ENCODE data around the gene MC1R. TPM values are rescaled to one million over a fixed set of nuclear protein-coding genes. Genes with fewer than 3 reads are reported as not detected.

The MC1R gene
- total and polyA plus RNA-seq, 4 donors, result 0.19 to 3.3 (median 0.30) TPM

DNA sequence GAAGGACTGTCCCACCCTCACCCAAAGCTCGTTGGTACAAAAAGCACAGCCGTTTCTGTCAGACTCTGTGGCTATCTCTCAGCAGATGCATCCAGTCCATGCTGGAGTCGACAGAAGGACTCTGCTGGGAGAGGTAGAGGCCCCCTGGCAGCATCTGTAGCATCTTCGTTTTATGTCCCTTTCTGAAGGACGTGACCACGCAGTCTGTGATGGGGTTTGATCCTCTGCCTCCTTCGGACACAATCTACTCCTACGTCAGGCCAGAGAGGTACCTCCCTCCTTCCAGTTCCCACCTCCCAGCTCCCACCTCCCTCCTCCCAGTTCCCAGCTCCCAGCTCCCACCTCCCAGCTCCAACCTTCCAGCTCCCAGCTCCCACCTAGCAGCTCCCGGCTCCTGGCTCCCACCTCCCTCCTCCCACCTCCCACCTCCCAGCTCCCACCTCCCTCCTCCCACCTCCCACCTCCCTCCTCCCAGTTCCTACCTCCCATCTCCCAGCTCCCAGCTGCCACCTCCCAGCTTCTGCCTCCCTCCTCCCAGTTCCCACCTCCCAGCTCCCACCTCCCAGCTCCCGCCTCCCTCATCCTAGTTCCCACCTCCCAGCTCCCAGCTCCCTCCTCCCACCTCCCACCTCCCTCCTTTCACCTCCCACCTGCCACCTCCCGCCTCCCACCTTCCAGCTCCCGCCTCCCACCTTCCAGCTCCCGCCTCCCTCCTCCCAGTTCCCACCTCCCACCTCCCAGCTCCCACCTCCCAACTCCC lies 11.4 kb upstream of the MC1R start:
- Histone ChIP-seq H3K4me1 (ENCODE audit: control insufficient read depth in 4 of 4, insufficient read depth in 4 of 4, low read length in 3 of 4) (no peaks in the 10 kb centered on the region), H3K4me3 (ENCODE audit: low read depth in 1 of 3, low read length in 3 of 3) (no peak overlapping the region), H3K36me3 (ENCODE audit: control insufficient read depth in 4 of 4, insufficient read depth in 3 of 4, low read depth in 1 of 4, low read length in 3 of 4) (peaks cover 24 to 68% (median 30%) of the 10 kb centered on the region in 4 donors), H3K27ac (ENCODE audit: low read depth in 1 of 2, low read length in 2 of 2) (no peak overlapping the region), H3K27me3 (ENCODE audit: control insufficient read depth in 4 of 4, insufficient read depth in 4 of 4, low read length in 3 of 4) (no peaks in the 10 kb centered on the region), H3K9me3 (ENCODE audit: control insufficient read depth in 4 of 4, low read length in 3 of 4) (no peaks in the 10 kb centered on the region), H3K9ac (ENCODE audit: low read depth in 1 of 2, low read length in 2 of 2) (no peak overlapping the region)
- WGBS, result 96% methylated on average over 13 of the region's 13 CpGs
- no peak for DNase-seq (ENCODE audit: low spot score)
- TF ChIP-seq SP1 (IDR thresholded peaks at IDR 0.05), result no peak
- no peak for TF ChIP-seq RAD21 (IDR thresholded peaks at IDR 0.05)
- no peak for TF ChIP-seq TAF1 (conservative IDR thresholded peaks at IDR 0.05)
- no peak for TF ChIP-seq REST (IDR thresholded peaks at IDR 0.05)
- no peak for TF ChIP-seq HNF4A (conservative IDR thresholded peaks at IDR 0.05)
- no peak for TF ChIP-seq HNF4G (IDR thresholded peaks at IDR 0.05)

DNA sequence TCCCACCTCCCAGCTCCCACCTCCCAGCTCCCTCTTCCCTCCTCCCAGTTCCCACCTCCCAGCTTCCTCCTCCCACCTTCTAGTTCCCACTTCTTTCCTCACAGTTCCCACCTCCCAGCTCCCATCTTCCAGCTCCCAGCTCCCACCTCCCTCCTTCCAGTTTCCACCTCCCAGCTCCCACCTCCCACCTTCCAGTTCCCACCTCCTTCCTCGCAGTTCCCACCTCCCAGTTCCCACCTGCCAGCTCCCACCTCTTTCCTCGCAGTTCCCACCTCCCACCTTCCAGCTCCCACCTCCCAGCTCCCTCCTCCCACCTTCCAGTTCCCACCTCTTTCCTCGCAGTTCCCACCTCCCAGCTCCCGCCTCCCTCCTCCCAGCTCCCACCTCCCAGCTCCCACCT lies 10.4 kb upstream of the MC1R start:
- no peaks in the 10 kb centered on the region for H3K4me1 ChIP-seq (ENCODE audit: control insufficient read depth in 4 of 4, insufficient read depth in 4 of 4, low read length in 3 of 4)
- no peak for TF ChIP-seq MAX (IDR thresholded peaks at IDR 0.05)
- no peak for TF ChIP-seq GABPA (IDR thresholded peaks at IDR 0.05 in 1 of 2, conservative IDR thresholded peaks at IDR 0.05 in 1 of 2)
- TF ChIP-seq RAD21 (IDR thresholded peaks at IDR 0.05), result no peak
- TF ChIP-seq SP1 (IDR thresholded peaks at IDR 0.05), result no peak
- TF ChIP-seq FOXA2 (IDR thresholded peaks at IDR 0.05), result no peak
- TF ChIP-seq HNF4G (IDR thresholded peaks at IDR 0.05), result no peak
- TF ChIP-seq YY1 (IDR thresholded peaks at IDR 0.05), result no peak
- TF ChIP-seq FOXA1 (IDR thresholded peaks at IDR 0.05), result no peak
- TF ChIP-seq, protein P1, sequence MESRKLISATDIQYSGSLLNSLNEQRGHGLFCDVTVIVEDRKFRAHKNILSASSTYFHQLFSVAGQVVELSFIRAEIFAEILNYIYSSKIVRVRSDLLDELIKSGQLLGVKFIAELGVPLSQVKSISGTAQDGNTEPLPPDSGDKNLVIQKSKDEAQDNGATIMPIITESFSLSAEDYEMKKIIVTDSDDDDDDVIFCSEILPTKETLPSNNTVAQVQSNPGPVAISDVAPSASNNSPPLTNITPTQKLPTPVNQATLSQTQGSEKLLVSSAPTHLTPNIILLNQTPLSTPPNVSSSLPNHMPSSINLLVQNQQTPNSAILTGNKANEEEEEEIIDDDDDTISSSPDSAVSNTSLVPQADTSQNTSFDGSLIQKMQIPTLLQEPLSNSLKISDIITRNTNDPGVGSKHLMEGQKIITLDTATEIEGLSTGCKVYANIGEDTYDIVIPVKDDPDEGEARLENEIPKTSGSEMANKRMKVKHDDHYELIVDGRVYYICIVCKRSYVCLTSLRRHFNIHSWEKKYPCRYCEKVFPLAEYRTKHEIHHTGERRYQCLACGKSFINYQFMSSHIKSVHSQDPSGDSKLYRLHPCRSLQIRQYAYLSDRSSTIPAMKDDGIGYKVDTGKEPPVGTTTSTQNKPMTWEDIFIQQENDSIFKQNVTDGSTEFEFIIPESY (IDR thresholded peaks at IDR 0.05), result no peak
- no peak for TF ChIP-seq REST (IDR thresholded peaks at IDR 0.05)
- no peak for TF ChIP-seq NR2F2 (IDR thresholded peaks at IDR 0.05)
- TF ChIP-seq, protein P2, sequence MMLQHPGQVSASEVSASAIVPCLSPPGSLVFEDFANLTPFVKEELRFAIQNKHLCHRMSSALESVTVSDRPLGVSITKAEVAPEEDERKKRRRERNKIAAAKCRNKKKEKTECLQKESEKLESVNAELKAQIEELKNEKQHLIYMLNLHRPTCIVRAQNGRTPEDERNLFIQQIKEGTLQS (IDR thresholded peaks at IDR 0.05), result no peak
- no peak for TF ChIP-seq CTCF (IDR thresholded peaks at IDR 0.05; ENCODE audit: low read depth, low read length, missing input control)
- TF ChIP-seq EGR1 (IDR thresholded peaks at IDR 0.05; ENCODE audit: low read depth in 2 of 2), result no peak
- TF ChIP-seq RXRA (IDR thresholded peaks at IDR 0.05), result no peak
- TF ChIP-seq HNF4A (conservative IDR thresholded peaks at IDR 0.05), result no peak
- no peaks in the 10 kb centered on the region for H3K27me3 ChIP-seq (ENCODE audit: control insufficient read depth in 4 of 4, insufficient read depth in 4 of 4, low read length in 3 of 4)
- H3K36me3 ChIP-seq (ENCODE audit: control insufficient read depth in 4 of 4, insufficient read depth in 3 of 4, low read depth in 1 of 4, low read length in 3 of 4), result peaks cover 20 to 62% (median 28%) of the 10 kb centered on the region in 4 donors
- no peak for DNase-seq (ENCODE audit: low spot score)
- H3K9me3 ChIP-seq (ENCODE audit: control insufficient read depth in 4 of 4, low read length in 3 of 4), result no peaks in the 10 kb centered on the region
- H3K27ac ChIP-seq (ENCODE audit: low read depth in 1 of 2, low read length in 2 of 2), result no peak overlapping the region
- H3K4me3 ChIP-seq (ENCODE audit: low read depth in 1 of 3, low read length in 3 of 3), result no peak overlapping the region
- H3K9ac ChIP-seq (ENCODE audit: low read depth in 1 of 2, low read length in 2 of 2), result no peak overlapping the region
- WGBS, result 94% methylated on average over 4 of the region's 4 CpGs
